ENCODE data around the gene GTF2F1. TPM values are rescaled to one million over a fixed set of nuclear protein-coding genes. Genes with fewer than 3 reads are reported as not detected.

The GTF2F1 gene
- total and polyA plus RNA-seq, 9 of the 15 experiments (the other 6 are each of a cell fraction or from before 2014, with no cell fraction given): 4.7 to 75.4 (median 68.4) TPM

DNA sequence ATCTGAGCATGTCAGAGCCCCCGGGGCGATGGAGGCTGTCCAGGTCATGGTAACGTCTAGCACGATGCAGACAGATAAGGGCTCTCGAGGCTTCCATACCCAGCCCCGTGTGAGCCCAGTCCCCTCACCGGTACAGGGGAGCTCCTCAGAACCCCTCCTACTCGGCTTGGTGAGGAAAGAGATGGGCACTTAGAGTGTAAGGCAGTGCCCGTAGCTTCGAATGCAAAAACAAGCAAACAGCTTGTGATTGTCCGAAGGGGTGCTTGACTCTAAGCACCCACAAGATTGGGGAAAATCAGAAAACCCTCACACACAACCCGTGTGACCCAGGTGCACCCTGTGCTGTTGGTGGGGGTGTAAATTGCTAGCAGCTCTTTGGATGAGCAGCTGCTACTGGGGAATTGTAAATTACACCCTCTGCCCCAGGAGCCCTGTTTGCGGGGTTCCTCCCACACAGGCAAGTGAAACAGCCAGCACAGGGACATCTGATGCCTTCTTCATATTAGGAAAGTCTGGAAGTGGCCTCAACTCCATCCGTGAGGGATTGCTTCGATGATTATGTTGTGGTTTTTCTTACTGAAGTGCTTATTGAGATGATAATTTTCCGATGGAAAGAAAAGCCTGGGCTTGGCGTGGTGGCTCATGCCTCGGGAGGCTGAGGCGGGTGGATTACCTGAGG, 16.3 kb downstream of the GTF2F1 start:
- in situ Hi-C loops (cut with MboI): no loop called here
- POLR2A ChIA-PET: interaction anchor here (0.6 to 2.5 kb wide), 6 partner anchors 10 to 361 kb away, joined by 3 to 8 read pairs (median 4); partner anchors contain the start of gene GPR108

GRCh38 chr19:6375411-6376010, 17.5 kb downstream of the GTF2F1 start, which contains the start of gene PSPN:
TSS of gene PSPN (minus strand) at chr19:6375933. CDS start at chr19:6375849, 84 bp downstream.
- no peaks in the 10 kb centered on the region for H4K20me1 ChIP-seq (replicated peaks; ENCODE audit: control insufficient read depth, insufficient read depth, low read length)
- H2AFZ ChIP-seq (ENCODE audit: low read depth, low read length): no peak within 1 kb of the TSS
- H3K4me3 ChIP-seq: no peak within 1 kb of the TSS
- POLR2A ChIA-PET: interaction anchor here (1.4 to 2.5 kb wide), 2 partner anchors 13 to 16 kb away, joined by 4 to 8 read pairs; no protein-coding TSS in a partner anchor
- no peak for FAIRE-seq
- H3K36me3 ChIP-seq (ENCODE audit: control insufficient read depth, insufficient read depth, low read length): peaks cover 40% of the 10 kb centered on the region; the same call in 2 of the 3 replicates
- no peaks in the 10 kb centered on the region for H3K27me3 ChIP-seq (ENCODE audit: control insufficient read depth in 2 of 2, insufficient read depth in 2 of 2, low read length in 2 of 2)
- ATAC-seq: no peak
- no peaks in the 10 kb centered on the region for H3K9me3 ChIP-seq (replicated peaks; ENCODE audit: control insufficient read depth, insufficient read depth, low read depth, low read length)
- H3K9me1 ChIP-seq (ENCODE audit: control insufficient read depth, insufficient read depth, low read length): no peaks in the 10 kb centered on the region
- peak in 1 of 4 experiments; percentile 10 for DNase-seq (ENCODE audit: extremely low read depth in 1 of 4, low spot score in 3 of 4)
- peaks cover 7% of the 10 kb centered on the region; the same call in 2 of the 3 replicates for H3K79me2 ChIP-seq (ENCODE audit: control insufficient read depth, insufficient read depth, low read length)
- peak within 1 kb of the TSS in 1 of 2 experiments; percentile 86; a peak in 2 of 4 replicates for H3K9ac ChIP-seq (ENCODE audit: insufficient read depth in 1 of 2, low read depth in 2 of 2, low read length in 2 of 2)
- whole genome bisulfite sequencing (ENCODE audit: insufficient coverage, low coverage, missing lambda C conversion rate): 95% methylated on average over 20 of the region's 25 CpGs
- intact Hi-C loops (cut with micrococcal nuclease): no loop called here
- no peak within 1 kb of the TSS for H3K4me2 ChIP-seq (ENCODE audit: insufficient read depth, low read length)
- no peak within 1 kb of the TSS for H3K27ac ChIP-seq (ENCODE audit: extremely low read depth, low read depth, low read length)
- in situ Hi-C loops (cut with MboI): no loop called here
- CTCF ChIA-PET (ENCODE audit: low intra/inter-chr PET ratio): no interaction called here
- H3K4me1 ChIP-seq (replicated peaks in 1 of 2; ENCODE audit: control insufficient read depth in 2 of 2, insufficient read depth in 2 of 2, low read length in 2 of 2): peaks cover 8 to 54% of the 10 kb centered on the region in 2 experiments
- BruUV-seq (replicated peaks): no TSS peak
- TF ChIP-seq PHB2 (IDR thresholded peaks at IDR 0.05; ENCODE audit: low read depth) (no peak), ATF4 (CRISPR knock-in tag; IDR thresholded peaks at IDR 0.05) (no peak), MED1 (CRISPR knock-in tag; IDR thresholded peaks at IDR 0.05; ENCODE audit: borderline replicate concordance) (no peak), ZNF354B (CRISPR knock-in tag; IDR thresholded peaks at IDR 0.05) (no peak), RBFOX2 (IDR thresholded peaks at IDR 0.05; ENCODE audit: low read depth, low read length) (peak; percentile 12), ZC3H11A (IDR thresholded peaks at IDR 0.05; ENCODE audit: low read depth, low read length) (no peak), POLR2G (IDR thresholded peaks at IDR 0.05; ENCODE audit: low read depth, low read length) (peak; percentile 14; the same call in 1 of the 2 replicates), NFATC3 (IDR thresholded peaks at IDR 0.05) (no peak), SRSF1 (IDR thresholded peaks at IDR 0.05; ENCODE audit: low read depth, low read length) (no peak), MEF2A (IDR thresholded peaks at IDR 0.05; ENCODE audit: control insufficient read depth, low read depth, low read length) (no peak), MIER1 (IDR thresholded peaks at IDR 0.05; ENCODE audit: low read depth) (no peak), CBFA2T3 (IDR thresholded peaks at IDR 0.05) (no peak)
- TF ChIP-seq, protein P1, sequence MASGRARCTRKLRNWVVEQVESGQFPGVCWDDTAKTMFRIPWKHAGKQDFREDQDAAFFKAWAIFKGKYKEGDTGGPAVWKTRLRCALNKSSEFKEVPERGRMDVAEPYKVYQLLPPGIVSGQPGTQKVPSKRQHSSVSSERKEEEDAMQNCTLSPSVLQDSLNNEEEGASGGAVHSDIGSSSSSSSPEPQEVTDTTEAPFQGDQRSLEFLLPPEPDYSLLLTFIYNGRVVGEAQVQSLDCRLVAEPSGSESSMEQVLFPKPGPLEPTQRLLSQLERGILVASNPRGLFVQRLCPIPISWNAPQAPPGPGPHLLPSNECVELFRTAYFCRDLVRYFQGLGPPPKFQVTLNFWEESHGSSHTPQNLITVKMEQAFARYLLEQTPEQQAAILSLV (tag; IDR thresholded peaks at IDR 0.05): no peak

More for the DNA sequence above, 16.3 kb downstream of the GTF2F1 start:
- Histone ChIP-seq H3K79me2 (ENCODE audit: control insufficient read depth, insufficient read depth, low read length) (peaks cover 7% of the 10 kb centered on the region; the same call in 2 of the 3 replicates), H4K20me1 (replicated peaks; ENCODE audit: control insufficient read depth, insufficient read depth, low read length) (no peaks in the 10 kb centered on the region), H3K27me3 (ENCODE audit: control insufficient read depth in 2 of 2, insufficient read depth in 2 of 2, low read length in 2 of 2) (no peaks in the 10 kb centered on the region), H3K9me3 (replicated peaks; ENCODE audit: control insufficient read depth, insufficient read depth, low read depth, low read length) (no peaks in the 10 kb centered on the region), H3K4me3 (no peak overlapping the region), H3K4me2 (ENCODE audit: insufficient read depth, low read length) (no peak overlapping the region), H3K9me1 (ENCODE audit: control insufficient read depth, insufficient read depth, low read length) (no peaks in the 10 kb centered on the region), H3K27ac (ENCODE audit: extremely low read depth, low read depth, low read length) (no peak overlapping the region), H2AFZ (ENCODE audit: low read depth, low read length) (no peak overlapping the region), H3K9ac (ENCODE audit: insufficient read depth in 1 of 2, low read depth in 2 of 2, low read length in 2 of 2) (peak overlapping the region in 1 of 2 experiments; percentile 14; a peak in 2 of 4 replicates), H3K36me3 (ENCODE audit: control insufficient read depth, insufficient read depth, low read length) (peaks cover 52% of the 10 kb centered on the region; the same call in 2 of the 3 replicates), H3K4me1 (replicated peaks in 1 of 2; ENCODE audit: control insufficient read depth in 2 of 2, insufficient read depth in 2 of 2, low read length in 2 of 2) (peaks cover 8 to 54% of the 10 kb centered on the region in 2 experiments)
- FAIRE-seq: no peak
- DNase-seq (ENCODE audit: extremely low read depth in 1 of 4, low spot score in 3 of 4): peak in 1 of 4 experiments; percentile 8
- CTCF ChIA-PET (ENCODE audit: low intra/inter-chr PET ratio): no interaction called here
- intact Hi-C loops (cut with micrococcal nuclease): no loop called here
- WGBS (ENCODE audit: insufficient coverage, low coverage, missing lambda C conversion rate): 55% methylated on average over 19 of the region's 19 CpGs
- TF ChIP-seq ZNF224 (CRISPR knock-in tag; IDR thresholded peaks at IDR 0.05) (no peak), POLR2AphosphoS2 (IDR thresholded peaks at IDR 0.05; ENCODE audit: low read length) (peak; percentile 24; the same call in 1 of the 2 replicates)
- ATAC-seq: no peak
- BruUV-seq (replicated peaks): no TSS peak

All from K562 (cell line).